ENCODE measurements around the gene SLC6A9. TPM values are rescaled to one million over a fixed set of nuclear protein-coding genes. Genes with fewer than 3 reads are reported as not detected.

The SLC6A9 gene
- polyA plus RNA-seq, 3 donors: not detected

GRCh38 chr1:43949678-43950077 lies 81.6 kb downstream of the SLC6A9 start:
- Mint-ChIP-seq H3K27ac (peak overlapping the region in 1 of 7 donors; percentile 49), H3K27me3 (ENCODE audit: low read depth in 3 of 3) (no peaks in the 10 kb centered on the region), H3K4me3 (no peak overlapping the region), H3K36me3 (peaks cover 14 to 26% of the 10 kb centered on the region in 2 donors), H3K4me1 (peaks cover 41% of the 10 kb centered on the region), H3K9me3 (no peaks in the 10 kb centered on the region)
- Histone ChIP-seq H3K4me3 (replicated peaks in 1 of 3; ENCODE audit: low read depth in 2 of 3, low read length in 3 of 3) (no peak overlapping the region), H3K4me2 (replicated peaks; ENCODE audit: extremely low read depth, low read length, poor library complexity, severe bottlenecking) (no peak overlapping the region), H3K36me3 (replicated peaks in 1 of 2; ENCODE audit: control insufficient read depth in 1 of 2, insufficient read depth in 2 of 2, low read length in 2 of 2) (peaks cover 12 to 25% of the 10 kb centered on the region in 2 donors), H3K27ac (ENCODE audit: low read depth in 1 of 2, low read length in 2 of 2) (no peak overlapping the region), H3K27me3 (ENCODE audit: control insufficient read depth in 2 of 2, insufficient read depth in 2 of 2, low read length in 2 of 2) (no peaks in the 10 kb centered on the region), H3K9ac (ENCODE audit: insufficient read depth, low read length, poor library complexity, severe bottlenecking) (no peak overlapping the region), H4K20me1 (ENCODE audit: insufficient read depth, low read length) (peaks cover 4% of the 10 kb centered on the region), H3K4me1 (ENCODE audit: control insufficient read depth in 1 of 2, insufficient read depth in 2 of 2, low read length in 2 of 2) (peaks cover 20 to 25% of the 10 kb centered on the region in 2 donors), H3K9me3 (replicated peaks in 1 of 2; ENCODE audit: control insufficient read depth in 1 of 2, insufficient read depth in 1 of 2, low read length in 2 of 2) (no peaks in the 10 kb centered on the region), H2AFZ (ENCODE audit: insufficient read depth, low read depth, low read length, poor library complexity, severe bottlenecking) (no peak overlapping the region), H3K79me2 (ENCODE audit: insufficient read depth, low read length) (peaks cover 23% of the 10 kb centered on the region)
- WGBS (ENCODE audit: insufficient coverage): 95% methylated on average over 13 of the region's 13 CpGs
- no peak for TF ChIP-seq CTCF (IDR thresholded peaks at IDR 0.05)
- intact Hi-C loops (cut with micrococcal nuclease): loop anchor here in 1 of 2 donors (5.0 to 10.0 kb wide), 2 partner anchors 242 to 295 kb away; partner anchors contain the start of genes KDM4A and ST3GAL3
- no peak for DNase-seq

GRCh38 chr1:43947874-43948437 lies 83.3 kb downstream of the SLC6A9 start:
- no peaks in the 10 kb centered on the region for H3K9me3 ChIP-seq (replicated peaks in 1 of 2; ENCODE audit: control insufficient read depth in 1 of 2, insufficient read depth in 1 of 2, low read length in 2 of 2)
- H3K36me3 ChIP-seq (replicated peaks in 1 of 2; ENCODE audit: control insufficient read depth in 1 of 2, insufficient read depth in 2 of 2, low read length in 2 of 2): peaks cover 12 to 25% of the 10 kb centered on the region in 2 donors
- intact Hi-C loops (cut with micrococcal nuclease): loop anchor here in 1 of 2 donors (2.0 to 10.0 kb wide), 3 partner anchors 27 to 293 kb away; partner anchors contain the start of genes ATP6V0B, KDM4A and ST3GAL3
- Mint-ChIP-seq H3K27me3 (ENCODE audit: low read depth in 3 of 3) (no peaks in the 10 kb centered on the region), H3K36me3 (peaks cover 14 to 20% of the 10 kb centered on the region in 2 donors), H3K9me3 (no peaks in the 10 kb centered on the region), H3K4me1 (peaks cover 44% of the 10 kb centered on the region), H3K4me3 (peak overlapping the region; percentile 88 to 95), H3K27ac (peak overlapping the region in 5 of 7 donors; percentile 66 to 98 (median 96))
- H4K20me1 ChIP-seq (ENCODE audit: insufficient read depth, low read length): peaks cover 4% of the 10 kb centered on the region
- H3K79me2 ChIP-seq (ENCODE audit: insufficient read depth, low read length): peaks cover 23% of the 10 kb centered on the region
- TF ChIP-seq CTCF (IDR thresholded peaks at IDR 0.05): no peak
- WGBS (ENCODE audit: insufficient coverage): 85% methylated on average over 2 of the region's 3 CpGs
- DNase-seq: no peak
- H3K27ac ChIP-seq (ENCODE audit: low read depth in 1 of 2, low read length in 2 of 2): peak overlapping the region in 1 of 2 donors; percentile 98
- H3K4me1 ChIP-seq (ENCODE audit: control insufficient read depth in 1 of 2, insufficient read depth in 2 of 2, low read length in 2 of 2): peaks cover 20 to 25% of the 10 kb centered on the region in 2 donors
- no peak overlapping the region for H2AFZ ChIP-seq (ENCODE audit: insufficient read depth, low read depth, low read length, poor library complexity, severe bottlenecking)
- H3K4me2 ChIP-seq (replicated peaks; ENCODE audit: extremely low read depth, low read length, poor library complexity, severe bottlenecking): peak overlapping the region; percentile 98
- no peak overlapping the region for H3K9ac ChIP-seq (ENCODE audit: insufficient read depth, low read length, poor library complexity, severe bottlenecking)
- H3K4me3 ChIP-seq (replicated peaks in 1 of 3; ENCODE audit: low read depth in 2 of 3, low read length in 3 of 3): peak overlapping the region in 1 of 3 experiments; percentile 91
- no peaks in the 10 kb centered on the region for H3K27me3 ChIP-seq (ENCODE audit: control insufficient read depth in 2 of 2, insufficient read depth in 2 of 2, low read length in 2 of 2)

All from CD14-positive monocyte (primary cell).